ENCODE measurements around the gene RARRES1. TPM values are rescaled to one million over a fixed set of nuclear protein-coding genes. Genes with fewer than 3 reads are reported as not detected.

RARRES1 gene
- total RNA-seq, 1 experiment from 2014 or later = 20.5 TPM

DNA sequence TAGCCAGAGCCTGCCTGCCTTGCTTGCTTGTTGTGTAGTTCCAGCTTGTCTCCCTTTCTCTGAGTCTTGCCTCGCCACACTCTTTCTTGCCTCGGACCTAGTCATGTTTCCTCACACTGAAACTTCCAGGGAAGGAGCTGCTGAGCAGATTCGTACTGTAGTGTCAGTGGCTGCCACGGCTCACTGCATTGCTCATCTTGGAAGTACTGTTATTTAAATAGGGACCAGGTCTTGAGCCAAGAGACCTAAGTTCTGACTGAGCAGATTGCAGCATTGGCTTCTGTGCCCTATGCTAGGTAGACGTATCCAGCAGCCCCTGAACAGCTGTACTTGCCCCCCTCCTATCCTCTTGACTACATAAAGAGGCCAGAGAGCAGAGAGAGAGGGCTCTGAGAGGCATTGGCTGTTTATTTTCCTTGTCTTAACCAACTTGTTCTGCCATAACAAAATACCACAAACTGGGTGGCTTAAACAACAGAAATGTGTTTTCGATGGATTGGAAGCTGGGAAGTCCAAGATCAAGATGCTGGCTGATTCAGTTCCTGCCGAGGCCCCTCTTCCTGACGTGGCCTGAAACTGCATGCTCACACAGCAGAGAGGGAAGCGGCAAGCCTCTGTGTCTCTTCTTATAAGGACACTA is 5.8 kb upstream of the RARRES1 start:
- H3K4me3 ChIP-seq = no peak overlapping the region
- H3K36me3 ChIP-seq (ENCODE audit: low read depth) = peaks cover 8% of the 10 kb centered on the region; the same call in 1 of the 2 replicates
- H3F3A ChIP-seq (ENCODE audit: insufficient read depth, low read depth) = peaks cover 4% of the 10 kb centered on the region
- no peaks in the 10 kb centered on the region for H3K79me2 ChIP-seq (ENCODE audit: low read depth)
- no peak for DNase-seq
- TF ChIP-seq, protein P1, sequence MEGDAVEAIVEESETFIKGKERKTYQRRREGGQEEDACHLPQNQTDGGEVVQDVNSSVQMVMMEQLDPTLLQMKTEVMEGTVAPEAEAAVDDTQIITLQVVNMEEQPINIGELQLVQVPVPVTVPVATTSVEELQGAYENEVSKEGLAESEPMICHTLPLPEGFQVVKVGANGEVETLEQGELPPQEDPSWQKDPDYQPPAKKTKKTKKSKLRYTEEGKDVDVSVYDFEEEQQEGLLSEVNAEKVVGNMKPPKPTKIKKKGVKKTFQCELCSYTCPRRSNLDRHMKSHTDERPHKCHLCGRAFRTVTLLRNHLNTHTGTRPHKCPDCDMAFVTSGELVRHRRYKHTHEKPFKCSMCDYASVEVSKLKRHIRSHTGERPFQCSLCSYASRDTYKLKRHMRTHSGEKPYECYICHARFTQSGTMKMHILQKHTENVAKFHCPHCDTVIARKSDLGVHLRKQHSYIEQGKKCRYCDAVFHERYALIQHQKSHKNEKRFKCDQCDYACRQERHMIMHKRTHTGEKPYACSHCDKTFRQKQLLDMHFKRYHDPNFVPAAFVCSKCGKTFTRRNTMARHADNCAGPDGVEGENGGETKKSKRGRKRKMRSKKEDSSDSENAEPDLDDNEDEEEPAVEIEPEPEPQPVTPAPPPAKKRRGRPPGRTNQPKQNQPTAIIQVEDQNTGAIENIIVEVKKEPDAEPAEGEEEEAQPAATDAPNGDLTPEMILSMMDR (conservative IDR thresholded peaks at IDR 0.05) = no peak
- TF ChIP-seq EZH2 (IDR thresholded peaks at IDR 0.05; ENCODE audit: low read depth) = no peak
- peaks cover 10% of the 10 kb centered on the region for H3K4me1 ChIP-seq (replicated peaks; ENCODE audit: insufficient read depth)
- no peak overlapping the region for H2AFZ ChIP-seq
- no peaks in the 10 kb centered on the region for H3K27me3 ChIP-seq (ENCODE audit: insufficient read depth, low read depth)
- ChIA-PET CTCF (no interaction called here), POLR2A (ENCODE audit: unreplicated experiment) (no interaction called here)
- intact Hi-C loops (cut with micrococcal nuclease; ENCODE audit: unreplicated experiment) = no loop called here
- H3K9me2 ChIP-seq (ENCODE audit: insufficient read depth) = no peaks in the 10 kb centered on the region
- BruUV-seq (replicated peaks) = no TSS peak
- no peaks in the 10 kb centered on the region for H3K9me3 ChIP-seq (ENCODE audit: insufficient read depth, low read depth)
- no peak overlapping the region for H3K4me2 ChIP-seq
- H3K27ac ChIP-seq = no peak overlapping the region
- no peaks in the 10 kb centered on the region for H4K20me1 ChIP-seq (ENCODE audit: insufficient read depth)

DNA sequence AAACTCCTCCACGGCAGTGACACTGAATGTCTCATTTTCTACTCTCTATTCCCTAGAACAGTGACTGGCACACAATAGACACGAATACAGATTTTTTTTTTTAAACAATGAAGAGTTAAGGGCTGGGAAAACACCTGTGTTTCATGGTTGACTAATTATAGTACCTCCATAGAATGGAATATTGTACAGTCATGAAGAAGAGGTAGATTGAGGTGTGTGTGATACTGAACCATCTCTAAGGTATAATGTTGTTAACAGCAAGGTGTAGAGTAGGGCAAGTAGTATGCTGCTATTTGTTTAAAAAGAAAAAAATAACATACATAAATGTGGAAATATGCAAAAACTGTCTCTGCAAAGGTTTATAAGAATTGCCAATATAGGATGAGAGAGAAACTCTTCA is 5.2 kb upstream of the RARRES1 start:
- CTCF ChIA-PET = no interaction called here
- peaks cover 8% of the 10 kb centered on the region; the same call in 1 of the 2 replicates for H3K36me3 ChIP-seq (ENCODE audit: low read depth)
- H4K20me1 ChIP-seq (ENCODE audit: insufficient read depth) = no peaks in the 10 kb centered on the region
- H2AFZ ChIP-seq = no peak overlapping the region
- POLR2A ChIA-PET (ENCODE audit: unreplicated experiment) = interaction anchor here (0.7 kb wide), 1 partner anchor 1816 kb away, joined by 3 read pairs; no protein-coding TSS in a partner anchor
- no peaks in the 10 kb centered on the region for H3K27me3 ChIP-seq (ENCODE audit: insufficient read depth, low read depth)
- no TSS peak for BruUV-seq (replicated peaks)
- H3K79me2 ChIP-seq (ENCODE audit: low read depth) = no peaks in the 10 kb centered on the region
- peaks cover 10% of the 10 kb centered on the region for H3K4me1 ChIP-seq (replicated peaks; ENCODE audit: insufficient read depth)
- no peak overlapping the region for H3K4me3 ChIP-seq
- intact Hi-C loops (cut with micrococcal nuclease; ENCODE audit: unreplicated experiment) = no loop called here
- no peaks in the 10 kb centered on the region for H3K9me2 ChIP-seq (ENCODE audit: insufficient read depth)
- DNase-seq = no peak
- H3K4me2 ChIP-seq = no peak overlapping the region
- no peak overlapping the region for H3K27ac ChIP-seq
- H3F3A ChIP-seq (ENCODE audit: insufficient read depth, low read depth) = peaks cover 7% of the 10 kb centered on the region
- no peak for TF ChIP-seq EZH2 (IDR thresholded peaks at IDR 0.05; ENCODE audit: low read depth)
- TF ChIP-seq, protein P1 (conservative IDR thresholded peaks at IDR 0.05) = no peak
- H3K9me3 ChIP-seq (ENCODE audit: insufficient read depth, low read depth) = no peaks in the 10 kb centered on the region

DNA sequence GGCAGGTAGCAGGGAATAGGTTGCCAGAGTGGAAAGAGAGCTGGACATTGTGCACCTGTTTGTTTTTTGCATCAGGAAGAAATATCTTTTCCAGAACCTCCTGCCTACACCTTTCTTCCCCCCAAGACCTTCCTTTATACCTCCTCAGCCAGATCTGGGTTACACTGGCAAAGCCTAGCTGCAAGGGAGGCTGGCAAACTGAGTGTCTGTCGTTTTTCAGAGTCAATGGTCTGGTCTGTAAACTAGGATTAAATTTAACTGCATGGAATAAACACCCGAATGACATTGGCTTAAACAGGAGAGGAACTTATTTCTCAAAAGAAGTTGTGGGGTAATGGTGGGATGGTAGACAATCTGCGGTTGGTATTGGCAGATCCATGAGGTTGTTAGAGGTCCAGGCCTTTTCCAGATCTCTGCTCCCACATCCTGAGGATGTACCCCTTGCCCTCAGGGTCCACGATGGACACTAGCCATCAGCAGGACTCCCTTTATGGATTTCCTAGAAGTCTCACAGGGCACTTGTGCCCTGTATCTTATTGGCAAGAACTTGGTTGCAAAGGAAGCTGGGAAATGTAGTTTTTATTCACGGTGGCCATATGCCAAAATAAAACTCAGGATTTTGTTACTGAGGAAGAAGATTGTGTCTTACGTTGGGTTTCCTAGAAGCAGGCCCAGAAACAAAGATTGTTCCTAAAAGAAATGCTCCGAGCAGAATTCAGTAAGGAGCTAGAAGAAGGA is 3.2 kb upstream of the RARRES1 start:
- Histone ChIP-seq H3K4me2 (no peak overlapping the region), H3F3A (ENCODE audit: insufficient read depth, low read depth) (peaks cover 7% of the 10 kb centered on the region), H3K9me3 (ENCODE audit: insufficient read depth, low read depth) (no peaks in the 10 kb centered on the region), H3K27me3 (ENCODE audit: insufficient read depth, low read depth) (no peaks in the 10 kb centered on the region), H2AFZ (no peak overlapping the region), H3K79me2 (ENCODE audit: low read depth) (peaks cover 14% of the 10 kb centered on the region), H3K9me2 (ENCODE audit: insufficient read depth) (no peaks in the 10 kb centered on the region), H3K4me3 (no peak overlapping the region), H3K27ac (no peak overlapping the region), H3K4me1 (replicated peaks; ENCODE audit: insufficient read depth) (peaks cover 17% of the 10 kb centered on the region), H3K36me3 (ENCODE audit: low read depth) (0 out of 2 replicates have a peak, but pooled peaks cover 8% of the 10 kb centered on the region), H4K20me1 (ENCODE audit: insufficient read depth) (no peaks in the 10 kb centered on the region)
- no peak for DNase-seq
- POLR2A ChIA-PET (ENCODE audit: unreplicated experiment) = no interaction called here
- CTCF ChIA-PET = no interaction called here
- intact Hi-C loops (cut with micrococcal nuclease; ENCODE audit: unreplicated experiment) = no loop called here
- BruUV-seq (replicated peaks) = no TSS peak
- TF ChIP-seq, protein P1 (conservative IDR thresholded peaks at IDR 0.05) = no peak
- no peak for TF ChIP-seq EZH2 (IDR thresholded peaks at IDR 0.05; ENCODE audit: low read depth)
